Stimulated activated naive CD8-positive, alpha-beta T cell treated with anti-CD3 and anti-CD28 coated beads, Interleukin-15, Interleukin-2, amounts not matched to agents 100 ng/mL and 50 ng/mL, for 24 hours (primary cell): Measurements from ENCODE around the gene LTF.
"Not testable (repeated sequence)": the region's sequence is repeated elsewhere in the genome, so short reads cannot be mapped to it uniquely, and the experiment has no call there.

Source experiments
- H3K27ac Mint-ChIP-seq: one replicate; pipeline ENCODE4 v1.8.0; 2021; ENCODE audit warnings: mild to moderate bottlenecking, mixed read lengths
- H3K27me3 Mint-ChIP-seq: one replicate; pipeline ENCODE4 v1.8.0; 2021; ENCODE audit warnings: mixed read lengths
- H3K36me3 Mint-ChIP-seq: one replicate; pipeline ENCODE4 v1.8.0; 2021; ENCODE audit warnings: low read depth, mixed read lengths
- H3K4me1 Mint-ChIP-seq: one replicate; pipeline ENCODE4 v1.8.0; 2021; ENCODE audit warnings: low read depth, mixed read lengths
- H3K4me3 Mint-ChIP-seq: one replicate; pipeline ENCODE4 v1.8.0; 2021; ENCODE audit warnings: mild to moderate bottlenecking, mixed read lengths
- H3K9me3 Mint-ChIP-seq: one replicate; pipeline ENCODE4 v1.8.0; 2021; ENCODE audit warnings: mixed read lengths

LTF gene

GRCh38 chr3:46395210-46395661 is 69.5 kb downstream of the LTF start:
- no peaks in the 10 kb centered on the region for H3K9me3 Mint-ChIP-seq
- H3K27ac Mint-ChIP-seq, result peak overlapping the region; percentile 15
- H3K36me3 Mint-ChIP-seq, result no peaks in the 10 kb centered on the region
- peaks cover 12% of the 10 kb centered on the region for H3K4me1 Mint-ChIP-seq
- no peaks in the 10 kb centered on the region for H3K27me3 Mint-ChIP-seq
- no peak overlapping the region for H3K4me3 Mint-ChIP-seq

GRCh38 chr3:46393554-46394434 is 70.9 kb downstream of the LTF start:
- H3K9me3 Mint-ChIP-seq, result no peaks in the 10 kb centered on the region
- peak overlapping the region; percentile 12 for H3K27ac Mint-ChIP-seq
- H3K36me3 Mint-ChIP-seq, result no peaks in the 10 kb centered on the region
- H3K4me3 Mint-ChIP-seq, result no peak overlapping the region
- H3K4me1 Mint-ChIP-seq, result peaks cover 12% of the 10 kb centered on the region
- H3K27me3 Mint-ChIP-seq, result no peaks in the 10 kb centered on the region

- H3K4me3 Mint-ChIP-seq, result no peak overlapping the region
- H3K36me3 Mint-ChIP-seq, result no peaks in the 10 kb centered on the region
- H3K27ac Mint-ChIP-seq, result no peak overlapping the region
- H3K9me3 Mint-ChIP-seq, result no peaks in the 10 kb centered on the region
- peaks cover 12% of the 10 kb centered on the region for H3K4me1 Mint-ChIP-seq
- no peaks in the 10 kb centered on the region for H3K27me3 Mint-ChIP-seq
Measured at GRCh38 chr3:46393011-46393410, 71.7 kb downstream of the LTF start.

- not testable (repeated sequence) for H3K4me3 Mint-ChIP-seq, H3K36me3 Mint-ChIP-seq, H3K27me3 Mint-ChIP-seq, H3K27ac Mint-ChIP-seq, H3K9me3 Mint-ChIP-seq, H3K4me1 Mint-ChIP-seq
Measured at GRCh38 chr3:46391526-46391925, 73.2 kb downstream of the LTF start.

GRCh38 chr3:46389306-46389705 is 75.4 kb downstream of the LTF start:
- no peaks in the 10 kb centered on the region for H3K36me3 Mint-ChIP-seq
- H3K4me1 Mint-ChIP-seq, result peaks cover 5% of the 10 kb centered on the region
- no peak overlapping the region for H3K4me3 Mint-ChIP-seq
- peaks cover 4% of the 10 kb centered on the region for H3K27me3 Mint-ChIP-seq
- no peaks in the 10 kb centered on the region for H3K9me3 Mint-ChIP-seq
- no peak overlapping the region for H3K27ac Mint-ChIP-seq

GRCh38 chr3:46388847-46389246 is 75.9 kb downstream of the LTF start:
- not testable (repeated sequence) for H3K9me3 Mint-ChIP-seq, H3K36me3 Mint-ChIP-seq, H3K27me3 Mint-ChIP-seq, H3K27ac Mint-ChIP-seq, H3K4me1 Mint-ChIP-seq, H3K4me3 Mint-ChIP-seq

GRCh38 chr3:46386205-46386604 is 78.5 kb downstream of the LTF start:
- H3K27ac Mint-ChIP-seq, result no peak overlapping the region

More at GRCh38 chr3:46386205-46386604, 78.5 kb downstream of the LTF start:
- Mint-ChIP-seq H3K4me1 (peaks cover 18% of the 10 kb centered on the region), H3K27me3 (peaks cover 9% of the 10 kb centered on the region), H3K9me3 (no peaks in the 10 kb centered on the region), H3K4me3 (no peak overlapping the region), H3K36me3 (no peaks in the 10 kb centered on the region)
